ENCODE measurements around the gene NTNG1. TPM values are rescaled to one million over a fixed set of nuclear protein-coding genes. Genes with fewer than 3 reads are reported as not detected.

Gene NTNG1
- total and polyA plus RNA-seq, 10 of the 15 experiments (the other 5 are each of a cell fraction or from before 2014, with no cell fraction given), result 0.18 to 2.3 (median 1.1) TPM; not detected in 1

GRCh38 chr1:107432108-107432507 lies 291.3 kb downstream of the NTNG1 start (continued):
- TF ChIP-seq FOXM1 (IDR thresholded peaks at IDR 0.05; ENCODE audit: low read depth, low read length) (no peak), ZBTB4 (CRISPR knock-in tag; IDR thresholded peaks at IDR 0.05) (no peak), LARP7 (IDR thresholded peaks at IDR 0.05) (no peak), ELK1 (IDR thresholded peaks at IDR 0.05; ENCODE audit: low read depth, low read length) (no peak), MYC (IDR thresholded peaks at IDR 0.05; ENCODE audit: insufficient read depth, insufficient read length, insufficient replicate concordance, low read length, severe bottlenecking) (no peak), RELB (IDR thresholded peaks at IDR 0.05; ENCODE audit: low read depth) (peak; percentile 37; the same call in 1 of the 2 replicates), ZNF687 (IDR thresholded peaks at IDR 0.05) (no peak), SIN3A (IDR thresholded peaks at IDR 0.05; ENCODE audit: low read depth, low read length) (no peak), GABPA (IDR thresholded peaks at IDR 0.05; ENCODE audit: low read depth) (no peak), GATAD2B (conservative IDR thresholded peaks at IDR 0.05; ENCODE audit: low read depth) (no peak), HDGF (IDR thresholded peaks at IDR 0.05) (no peak), CHD1 (IDR thresholded peaks at IDR 0.05; ENCODE audit: low read depth, low read length) (no peak), EP300 (IDR thresholded peaks at IDR 0.05; ENCODE audit: borderline replicate concordance in 1 of 2, control insufficient read depth in 1 of 2, low read depth in 2 of 2, low read length in 2 of 2) (peak in 1 of 2 experiments; percentile 21; a peak in 2 of 4 replicates), SUZ12 (IDR thresholded peaks at IDR 0.05; ENCODE audit: unreplicated experiment) (no peak), NR2F1 (conservative IDR thresholded peaks at IDR 0.05) (0 out of 2 replicates have a peak, but pooled peaks have one; percentile 17), NFIC (IDR thresholded peaks at IDR 0.05; ENCODE audit: low read depth, low read length) (no peak), PKNOX1 (IDR thresholded peaks at IDR 0.05) (peak; percentile 36; the same call in 1 of the 2 replicates), STAT1 (conservative IDR thresholded peaks at IDR 0.05) (no peak), RB1 (IDR thresholded peaks at IDR 0.05; ENCODE audit: borderline replicate concordance) (no peak), FOS (IDR thresholded peaks at IDR 0.05; ENCODE audit: borderline replicate concordance, extremely low read depth, insufficient read length) (no peak)
